Activated T-cell treated with anti-CD3 and anti-CD28 coated beads, Interleukin-2, amount 50 U/mL, for 24 hours (primary cell): ENCODE data around the gene DDX31.

ENCODE experiments used
- DNase-seq: peaks from one replicate; pipeline ENCODE4 v3.0.0-alpha.2; 2020
- H3K27ac Mint-ChIP-seq: 2 replicates; pipeline ENCODE4 v1.8.0; 2020; ENCODE audit warnings: mild to moderate bottlenecking, mixed read lengths
- H3K27me3 Mint-ChIP-seq: 2 replicates; pipeline ENCODE4 v1.8.0; 2020; ENCODE audit warnings: mixed read lengths
- H3K36me3 Mint-ChIP-seq: 2 replicates; pipeline ENCODE4 v1.8.0; 2020; ENCODE audit warnings: low read depth, mixed read lengths
- H3K4me1 Mint-ChIP-seq: 2 replicates; pipeline ENCODE4 v1.8.0; 2020; ENCODE audit warnings: low read depth, mixed read lengths
- H3K4me3 Mint-ChIP-seq: 2 replicates; pipeline ENCODE4 v1.8.0; 2020; ENCODE audit warnings: mild to moderate bottlenecking, moderate library complexity, mixed read lengths
- H3K9me3 Mint-ChIP-seq: 2 replicates; pipeline ENCODE4 v1.8.0; 2020; ENCODE audit warnings: mixed read lengths

Gene DDX31

GRCh38 chr9:132610661-132611060, 59.1 kb downstream of the DDX31 start:
- Mint-ChIP-seq H3K9me3 (no peaks in the 10 kb centered on the region), H3K27me3 (no peaks in the 10 kb centered on the region), H3K27ac (no peak overlapping the region), H3K4me1 (peaks cover 1% of the 10 kb centered on the region), H3K4me3 (no peak overlapping the region), H3K36me3 (peaks cover 98% of the 10 kb centered on the region)
- DNase-seq = no peak

GRCh38 chr9:132609829-132610228, 60.0 kb downstream of the DDX31 start:
- Mint-ChIP-seq H3K36me3 (peaks cover 98% of the 10 kb centered on the region), H3K27ac (peak overlapping the region; percentile 22), H3K9me3 (no peaks in the 10 kb centered on the region), H3K4me1 (peaks cover 1% of the 10 kb centered on the region), H3K27me3 (no peaks in the 10 kb centered on the region), H3K4me3 (no peak overlapping the region)
- DNase-seq = no peak

- no peaks in the 10 kb centered on the region for H3K9me3 Mint-ChIP-seq
- H3K36me3 Mint-ChIP-seq = peaks cover 98% of the 10 kb centered on the region
- H3K4me1 Mint-ChIP-seq = peaks cover 1% of the 10 kb centered on the region
- H3K27me3 Mint-ChIP-seq = no peaks in the 10 kb centered on the region
- no peak overlapping the region for H3K27ac Mint-ChIP-seq
- H3K4me3 Mint-ChIP-seq = no peak overlapping the region
- DNase-seq = no peak
Observed at GRCh38 chr9:132609184-132609583, 60.6 kb downstream of the DDX31 start.

- Mint-ChIP-seq H3K27ac (no peak overlapping the region), H3K27me3 (no peaks in the 10 kb centered on the region), H3K4me1 (peaks cover 3% of the 10 kb centered on the region), H3K36me3 (peaks cover 98% of the 10 kb centered on the region), H3K4me3 (no peak overlapping the region), H3K9me3 (no peaks in the 10 kb centered on the region)
- no peak for DNase-seq
Observed at GRCh38 chr9:132606066-132606465, 63.7 kb downstream of the DDX31 start.

- DNase-seq = no peak
- Mint-ChIP-seq H3K4me3 (no peak overlapping the region), H3K36me3 (peaks cover 98% of the 10 kb centered on the region)
Observed at GRCh38 chr9:132605387-132605786, 64.4 kb downstream of the DDX31 start.

GRCh38 chr9:132602207-132602606, 67.6 kb downstream of the DDX31 start:
- no peak for DNase-seq
- peaks cover 2% of the 10 kb centered on the region for H3K4me1 Mint-ChIP-seq
- H3K27me3 Mint-ChIP-seq = no peaks in the 10 kb centered on the region
- H3K36me3 Mint-ChIP-seq = peaks cover 100% of the 10 kb centered on the region
- H3K9me3 Mint-ChIP-seq = no peaks in the 10 kb centered on the region
- no peak overlapping the region for H3K27ac Mint-ChIP-seq
- no peak overlapping the region for H3K4me3 Mint-ChIP-seq

More at GRCh38 chr9:132605387-132605786, 64.4 kb downstream of the DDX31 start:
- Mint-ChIP-seq H3K4me1 (peaks cover 3% of the 10 kb centered on the region), H3K27me3 (no peaks in the 10 kb centered on the region), H3K27ac (no peak overlapping the region), H3K9me3 (no peaks in the 10 kb centered on the region)

GRCh38 chr9:132600326-132600984, 69.3 kb downstream of the DDX31 start:
- H3K27me3 Mint-ChIP-seq = no peaks in the 10 kb centered on the region
- no peak overlapping the region for H3K4me3 Mint-ChIP-seq
- DNase-seq = no peak
- no peak overlapping the region for H3K27ac Mint-ChIP-seq
- peaks cover 2% of the 10 kb centered on the region for H3K4me1 Mint-ChIP-seq
- peaks cover 100% of the 10 kb centered on the region for H3K36me3 Mint-ChIP-seq
- no peaks in the 10 kb centered on the region for H3K9me3 Mint-ChIP-seq

GRCh38 chr9:132597073-132597775, 72.6 kb downstream of the DDX31 start:
- Mint-ChIP-seq H3K27me3 (peaks cover 6% of the 10 kb centered on the region), H3K4me1 (no peaks in the 10 kb centered on the region), H3K9me3 (no peaks in the 10 kb centered on the region), H3K4me3 (no peak overlapping the region), H3K36me3 (peaks cover 95% of the 10 kb centered on the region), H3K27ac (no peak overlapping the region)
- DNase-seq = no peak

- peaks cover 16% of the 10 kb centered on the region for H3K27me3 Mint-ChIP-seq
- DNase-seq = no peak
- H3K4me3 Mint-ChIP-seq = no peak overlapping the region
- H3K4me1 Mint-ChIP-seq = peaks cover 3% of the 10 kb centered on the region
- no peaks in the 10 kb centered on the region for H3K9me3 Mint-ChIP-seq
- peaks cover 85% of the 10 kb centered on the region for H3K36me3 Mint-ChIP-seq
- no peak overlapping the region for H3K27ac Mint-ChIP-seq
Observed at GRCh38 chr9:132596200-132596599, 73.6 kb downstream of the DDX31 start.

GRCh38 chr9:132595319-132595718, 74.5 kb downstream of the DDX31 start:
- Mint-ChIP-seq H3K4me1 (peaks cover 7% of the 10 kb centered on the region), H3K36me3 (peaks cover 76% of the 10 kb centered on the region), H3K27ac (no peak overlapping the region), H3K4me3 (no peak overlapping the region), H3K27me3 (peaks cover 22% of the 10 kb centered on the region), H3K9me3 (no peaks in the 10 kb centered on the region)
- no peak for DNase-seq

GRCh38 chr9:132594412-132594811, 75.4 kb downstream of the DDX31 start:
- Mint-ChIP-seq H3K36me3 (peaks cover 67% of the 10 kb centered on the region), H3K9me3 (no peaks in the 10 kb centered on the region), H3K27me3 (peaks cover 30% of the 10 kb centered on the region), H3K4me3 (no peak overlapping the region), H3K4me1 (peaks cover 7% of the 10 kb centered on the region), H3K27ac (no peak overlapping the region)
- DNase-seq = no peak

GRCh38 chr9:132592451-132592850, 77.3 kb downstream of the DDX31 start:
- peaks cover 47% of the 10 kb centered on the region for H3K36me3 Mint-ChIP-seq
- peaks cover 48% of the 10 kb centered on the region for H3K27me3 Mint-ChIP-seq
- H3K4me3 Mint-ChIP-seq = no peak overlapping the region

GRCh38 chr9:132591751-132592314, 78.0 kb downstream of the DDX31 start:
- Mint-ChIP-seq H3K4me1 (peaks cover 9% of the 10 kb centered on the region), H3K27me3 (peaks cover 51% of the 10 kb centered on the region)

More at GRCh38 chr9:132592451-132592850, 77.3 kb downstream of the DDX31 start:
- Mint-ChIP-seq H3K4me1 (peaks cover 9% of the 10 kb centered on the region), H3K27ac (no peak overlapping the region), H3K9me3 (no peaks in the 10 kb centered on the region)
- DNase-seq = no peak

GRCh38 chr9:132591244-132591643, 78.5 kb downstream of the DDX31 start:
- peaks cover 9% of the 10 kb centered on the region for H3K4me1 Mint-ChIP-seq
- no peak overlapping the region for H3K27ac Mint-ChIP-seq
- DNase-seq = no peak
- peaks cover 57% of the 10 kb centered on the region for H3K27me3 Mint-ChIP-seq
- peaks cover 35% of the 10 kb centered on the region for H3K36me3 Mint-ChIP-seq
- H3K4me3 Mint-ChIP-seq = no peak overlapping the region
- no peaks in the 10 kb centered on the region for H3K9me3 Mint-ChIP-seq

More at GRCh38 chr9:132591751-132592314, 78.0 kb downstream of the DDX31 start:
- no peak for DNase-seq
- Mint-ChIP-seq H3K36me3 (peaks cover 41% of the 10 kb centered on the region), H3K27ac (no peak overlapping the region), H3K4me3 (no peak overlapping the region), H3K9me3 (no peaks in the 10 kb centered on the region)
